Uterus (tissue), 2 donors: ENCODE results near the gene SDHA.

Experiments used
- CTCF ChIP-seq, 4 experiments: fragments of 200-600 bp in 2 of 4; fragments of 450-650 bp in 2 of 4; sonication (generic) in 2 of 4; IDR thresholded peaks; one replicate each; pipeline ENCODE4 v1.5.1; 2016 to 2019; ENCODE audit warnings: antibody characterized with exemption in 4 of 4, mild to moderate bottlenecking in 2 of 4, moderate library complexity in 1 of 4
- POLR2A ChIP-seq, 2 donors: fragments of 450-650 bp; IDR thresholded peaks; one replicate each; pipeline ENCODE4 v1.6.1; 2016; ENCODE audit warnings: antibody characterized with exemption in 2 of 2, mild to moderate bottlenecking in 1 of 2, moderate library complexity in 1 of 2

DNA sequence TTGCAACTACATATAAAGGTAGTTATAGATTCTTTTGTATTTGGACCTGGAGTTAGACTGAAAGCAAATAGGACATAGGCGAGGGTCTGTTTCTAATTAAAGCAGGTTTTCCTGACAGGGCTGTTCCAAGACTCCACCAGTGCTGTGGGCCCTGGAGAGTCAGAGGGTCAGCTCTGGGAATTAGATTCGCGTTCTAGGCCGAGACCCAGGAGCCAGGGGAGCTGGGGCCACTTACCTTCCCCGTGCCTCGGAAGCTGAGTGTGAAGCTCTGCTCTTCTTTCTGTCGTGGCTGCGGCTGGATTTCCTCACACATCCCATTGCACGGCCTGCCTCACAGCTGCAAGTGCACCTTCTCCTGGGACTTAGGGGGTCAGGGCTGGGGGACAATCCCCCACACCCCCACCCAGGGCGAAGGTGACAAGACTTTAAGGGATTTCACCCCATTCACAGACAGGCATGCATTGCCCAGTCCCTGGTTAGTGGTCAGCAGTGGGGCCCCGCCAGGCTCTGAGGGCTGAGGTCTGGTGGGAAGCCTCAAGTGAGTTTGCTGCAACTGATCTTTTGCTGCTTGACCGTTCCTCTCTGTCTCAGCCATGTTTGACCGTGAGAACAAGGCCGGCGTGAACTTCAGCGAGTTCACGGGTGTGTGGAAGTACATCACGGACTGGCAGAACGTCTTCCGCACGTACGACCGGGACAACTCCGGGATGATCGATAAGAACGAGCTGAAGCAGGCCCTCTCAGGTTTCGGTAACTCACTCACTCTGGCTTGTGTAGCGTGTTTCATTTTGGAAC lies 88.1 kb downstream of the SDHA start:
- TF ChIP-seq POLR2A (IDR thresholded peaks at IDR 0.05) (no peak), CTCF (IDR thresholded peaks at IDR 0.05) (no peak)
